PC-3 (cell line): Measurements from ENCODE around the gene HRH2. TPM values are rescaled to one million over a fixed set of nuclear protein-coding genes. Genes with fewer than 3 reads are reported as not detected.

Source experiments
- ATAC-seq: fragments of 200-7000 bp; cut with Tn5 transposase; 2 replicates; pipeline ENCODE4 v1.9.1; 2020; ENCODE audit warnings: mild to moderate bottlenecking, moderate library complexity
- BruUV-seq: library from RNA; stranded (reverse); fragments of 400-500 nt; replicated peaks from 2 replicates; lab custom pipeline; 2021; lab: Mats Ljungman, UMichigan
- CTCF ChIA-PET: fragments of 300-600 bp; sonication (Branson Sonifier 250); formaldehyde crosslinking; loops from one replicate; lab custom pipeline; 2022; ENCODE audit warnings: antibody characterized with exemption; lab: Charles Lee
- POLR2A ChIA-PET: fragments of 300-600 bp; sonication (Branson Sonifier 250); formaldehyde crosslinking; loops from one replicate; lab custom pipeline; 2022; ENCODE audit warnings: antibody characterized with exemption; ENCODE audit not compliant: unreplicated experiment; lab: Charles Lee
- DNase-seq: peaks from one replicate; pipeline ENCODE4 v3.0.0-alpha.2; 2015
- H2AFZ ChIP-seq: fragments of 300-600 bp; sonication (generic); 2 replicates; pipeline ENCODE4 v1.6.0; 2016; ENCODE audit warnings: antibody characterized with exemption, low read length
- H3F3A ChIP-seq: fragments of 300-600 bp; sonication (generic); one replicate; pipeline ENCODE4 v1.6.0; 2017; ENCODE audit warnings: antibody characterized with exemption, low read length, control low read depth, mild to moderate bottlenecking; ENCODE audit not compliant: unreplicated experiment
- H3K27ac ChIP-seq: fragments of 300-600 bp; sonication (generic); 2 replicates; pipeline ENCODE4 v1.5.1; 2016; ENCODE audit warnings: mild to moderate bottlenecking, low read length
- H3K27me3 ChIP-seq: fragments of 300-600 bp; sonication (generic); 2 replicates; pipeline ENCODE4 v1.6.1; 2016; ENCODE audit warnings: low read length, mixed read lengths
- H3K36me3 ChIP-seq: fragments of 300-600 bp; sonication (generic); 2 replicates; pipeline ENCODE4 v1.6.1; 2016; ENCODE audit warnings: low read depth, mixed run types, low read length, mixed read lengths
- H3K4me1 ChIP-seq: fragments of 300-600 bp; sonication (generic); 2 replicates; pipeline ENCODE4 v1.5.1; 2016; ENCODE audit warnings: low read length; ENCODE audit not compliant: insufficient read depth
- H3K4me2 ChIP-seq: fragments of 300-600 bp; sonication (generic); 2 replicates; pipeline ENCODE4 v1.6.0; 2016; ENCODE audit warnings: low read length
- H3K4me3 ChIP-seq: fragments of 300-600 bp; sonication (generic); 2 replicates; pipeline ENCODE4 v1.5.1; 2016; ENCODE audit warnings: mild to moderate bottlenecking, low read length, mixed read lengths
- H3K79me2 ChIP-seq: fragments of 300-600 bp; sonication (generic); 2 replicates; pipeline ENCODE4 v1.6.1; 2017; ENCODE audit warnings: low read length, mixed read lengths
- H3K9ac ChIP-seq: fragments of 300-600 bp; sonication (generic); 2 replicates; pipeline ENCODE4 v1.6.0; 2016; ENCODE audit warnings: mild to moderate bottlenecking, low read length
- H3K9me2 ChIP-seq: fragments of 300-600 bp; sonication (generic); replicated peaks from 2 replicates; pipeline ENCODE4 v1.6.1; 2016; ENCODE audit warnings: mixed run types, low read length, mixed read lengths
- H3K9me3 ChIP-seq: fragments of 300-600 bp; sonication (generic); 2 replicates; pipeline ENCODE4 v1.6.1; 2016; ENCODE audit warnings: low read length, mixed read lengths
- H4K20me1 ChIP-seq: fragments of 300-600 bp; sonication (generic); 2 replicates; pipeline ENCODE4 v1.6.1; 2016; ENCODE audit warnings: low read length, mixed read lengths
- EZH2 ChIP-seq: fragments of 300-600 bp; sonication (generic); IDR thresholded peaks from one replicate; pipeline ENCODE4 v1.6.1; 2017; ENCODE audit warnings: antibody characterized with exemption, mild to moderate bottlenecking, low read length; ENCODE audit not compliant: unreplicated experiment
- EZH2phosphoT487 ChIP-seq: fragments of 300-600 bp; sonication (generic); IDR thresholded peaks from 2 replicates; pipeline ENCODE4 v1.6.1; 2018; ENCODE audit warnings: mild to moderate bottlenecking, antibody characterized with exemption, low read length, borderline replicate concordance
- intact Hi-C: fragments of 100-400 bp; cut with micrococcal nuclease; formaldehyde crosslinking; loops from 2 replicates; pipeline ENCODE4 v1.9.0; 2023
- total RNA-seq: library from RNA; depleted of rRNA; stranded (reverse); fragments of >200 nt; gene quantifications from 2 replicates; pipeline ENCODE4 v1.2.3, GENCODE V29; 2014
- TF ChIP-seq, protein P1 (sequence below): fragments of 300-600 bp; sonication (generic); conservative IDR thresholded peaks from 2 replicates; pipeline ENCODE4 v1.5.1; 2017; ENCODE audit warnings: antibody characterized with exemption, low read depth, mild to moderate bottlenecking, low read length

HRH2 gene
- total RNA-seq, 1 experiment from 2014 or later = not detected

DNA sequence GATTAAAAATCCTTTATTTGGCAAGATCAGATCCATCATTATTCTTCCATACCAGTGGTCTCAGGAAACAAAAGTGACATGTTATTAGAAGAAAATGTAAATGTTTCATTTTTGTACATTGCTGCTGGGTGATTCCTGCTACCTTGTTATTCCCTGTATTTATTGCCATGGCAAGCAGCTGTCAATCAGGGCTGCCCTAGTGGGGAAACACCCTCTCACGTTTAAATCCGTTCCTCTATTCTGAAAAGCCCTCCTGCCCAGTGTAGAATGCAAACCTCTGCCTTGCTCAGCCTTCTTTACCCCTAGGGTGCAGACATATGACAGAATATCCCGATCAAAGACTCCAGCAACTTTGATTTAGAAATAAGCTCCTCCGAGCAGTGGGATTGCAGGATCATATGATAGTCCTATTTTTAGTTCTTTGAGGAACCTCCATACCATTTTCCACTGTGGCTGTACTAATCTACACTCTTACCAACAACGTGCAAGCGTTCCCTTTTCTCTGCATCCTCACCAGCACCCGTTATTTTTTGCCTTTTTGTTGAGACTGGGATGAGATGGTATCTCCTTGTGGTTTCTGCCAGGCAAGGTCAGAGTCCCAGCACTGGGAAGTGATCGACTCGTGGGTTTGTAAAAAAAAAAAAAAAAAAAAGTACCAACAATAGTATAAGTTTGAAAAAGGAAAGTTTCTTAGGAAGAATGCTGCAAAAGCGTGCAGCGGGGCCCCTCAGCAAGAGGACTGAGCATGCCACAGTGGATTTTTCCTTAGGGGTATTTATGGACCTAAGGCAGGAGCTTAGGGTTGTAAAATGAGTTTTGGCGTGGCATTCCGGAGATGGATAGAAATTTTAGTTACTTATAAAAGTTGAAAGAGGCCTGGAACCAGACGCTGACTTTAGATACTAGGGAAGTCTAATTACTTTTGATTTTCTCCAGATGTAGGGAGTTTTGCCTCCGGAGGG, 66.7 kb downstream of the HRH2 start:
- BruUV-seq = no TSS peak
- no peaks in the 10 kb centered on the region for H3K9me3 ChIP-seq
- ChIA-PET POLR2A (no interaction called here), CTCF (interaction anchor here (0.6 kb wide), 1 partner anchor 304 kb away, joined by 4 read pairs; no protein-coding TSS in a partner anchor)
- DNase-seq (no peak), ATAC-seq (no peak)
- no peaks in the 10 kb centered on the region for H3K36me3 ChIP-seq
- intact Hi-C loops = no loop called here
- no peaks in the 10 kb centered on the region for H3K4me1 ChIP-seq
- no peak overlapping the region for H3K4me2 ChIP-seq
- no peak overlapping the region for H3K27ac ChIP-seq
- no peak overlapping the region for H3K9ac ChIP-seq
- H3K9me2 ChIP-seq = no peaks in the 10 kb centered on the region
- H3F3A ChIP-seq = no peaks in the 10 kb centered on the region
- no peak overlapping the region for H2AFZ ChIP-seq
- TF ChIP-seq EZH2 (no peak), EZH2phosphoT487 (no peak)
- TF ChIP-seq, protein P1, sequence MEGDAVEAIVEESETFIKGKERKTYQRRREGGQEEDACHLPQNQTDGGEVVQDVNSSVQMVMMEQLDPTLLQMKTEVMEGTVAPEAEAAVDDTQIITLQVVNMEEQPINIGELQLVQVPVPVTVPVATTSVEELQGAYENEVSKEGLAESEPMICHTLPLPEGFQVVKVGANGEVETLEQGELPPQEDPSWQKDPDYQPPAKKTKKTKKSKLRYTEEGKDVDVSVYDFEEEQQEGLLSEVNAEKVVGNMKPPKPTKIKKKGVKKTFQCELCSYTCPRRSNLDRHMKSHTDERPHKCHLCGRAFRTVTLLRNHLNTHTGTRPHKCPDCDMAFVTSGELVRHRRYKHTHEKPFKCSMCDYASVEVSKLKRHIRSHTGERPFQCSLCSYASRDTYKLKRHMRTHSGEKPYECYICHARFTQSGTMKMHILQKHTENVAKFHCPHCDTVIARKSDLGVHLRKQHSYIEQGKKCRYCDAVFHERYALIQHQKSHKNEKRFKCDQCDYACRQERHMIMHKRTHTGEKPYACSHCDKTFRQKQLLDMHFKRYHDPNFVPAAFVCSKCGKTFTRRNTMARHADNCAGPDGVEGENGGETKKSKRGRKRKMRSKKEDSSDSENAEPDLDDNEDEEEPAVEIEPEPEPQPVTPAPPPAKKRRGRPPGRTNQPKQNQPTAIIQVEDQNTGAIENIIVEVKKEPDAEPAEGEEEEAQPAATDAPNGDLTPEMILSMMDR = no peak
- H4K20me1 ChIP-seq = no peaks in the 10 kb centered on the region
- no peaks in the 10 kb centered on the region for H3K27me3 ChIP-seq
- H3K4me3 ChIP-seq = no peak overlapping the region
- H3K79me2 ChIP-seq = no peaks in the 10 kb centered on the region

DNA sequence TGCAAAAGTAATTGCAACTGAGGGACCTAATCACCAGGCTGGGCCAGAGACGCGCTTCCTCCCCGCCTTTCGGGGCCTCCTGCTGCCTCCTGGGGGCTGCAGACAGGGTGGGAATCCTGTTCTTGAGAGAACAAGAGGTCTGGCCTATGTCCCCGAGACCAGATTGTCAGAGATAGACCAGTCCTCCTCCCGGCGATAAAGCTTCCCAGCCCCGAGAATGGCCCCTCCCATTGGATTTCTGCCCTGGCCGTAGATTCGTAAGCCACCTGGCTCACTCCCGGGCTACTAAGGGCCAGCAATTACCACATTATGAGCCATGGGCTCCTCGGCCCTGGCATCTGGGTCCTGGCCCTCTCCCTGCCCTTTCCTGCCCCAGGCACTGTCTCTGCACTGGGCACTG, 70.4 kb downstream of the HRH2 start:
- no peaks in the 10 kb centered on the region for H4K20me1 ChIP-seq
- no peak overlapping the region for H2AFZ ChIP-seq
- ATAC-seq (no peak), DNase-seq (no peak)
- ChIA-PET CTCF (no interaction called here), POLR2A (no interaction called here)
- H3K27ac ChIP-seq = no peak overlapping the region
- H3K27me3 ChIP-seq = no peaks in the 10 kb centered on the region
- no TSS peak for BruUV-seq
- H3K9me3 ChIP-seq = no peaks in the 10 kb centered on the region
- no peak overlapping the region for H3K4me3 ChIP-seq
- H3K4me2 ChIP-seq = no peak overlapping the region
- no peaks in the 10 kb centered on the region for H3F3A ChIP-seq
- no peaks in the 10 kb centered on the region for H3K9me2 ChIP-seq
- H3K4me1 ChIP-seq = peaks cover 3% of the 10 kb centered on the region; the same call in 1 of the 2 replicates
- no peak for TF ChIP-seq EZH2phosphoT487
- TF ChIP-seq, protein P1 = no peak
- TF ChIP-seq EZH2 = no peak
- intact Hi-C loops = no loop called here
- H3K79me2 ChIP-seq = no peaks in the 10 kb centered on the region
- no peaks in the 10 kb centered on the region for H3K36me3 ChIP-seq
- no peak overlapping the region for H3K9ac ChIP-seq
